ENCODE measurements around the gene PRR16.

- no peak for TF ChIP-seq CTCF (IDR thresholded peaks at IDR 0.05)
- no peak for TF ChIP-seq POLR2AphosphoS5 (IDR thresholded peaks at IDR 0.05)
- no peak for TF ChIP-seq EP300 (IDR thresholded peaks at IDR 0.05)
Observed at GRCh38 chr5:120516805-120517204, 52.7 kb downstream of the PRR16 start.
